DMS53 (cell line): ENCODE results near the gene ZNF574.

Source experiments
- DNase-seq: peaks from one replicate; lab custom pipeline; 2025; lab: John Stamatoyannopoulos, UW

ZNF574 gene

DNA sequence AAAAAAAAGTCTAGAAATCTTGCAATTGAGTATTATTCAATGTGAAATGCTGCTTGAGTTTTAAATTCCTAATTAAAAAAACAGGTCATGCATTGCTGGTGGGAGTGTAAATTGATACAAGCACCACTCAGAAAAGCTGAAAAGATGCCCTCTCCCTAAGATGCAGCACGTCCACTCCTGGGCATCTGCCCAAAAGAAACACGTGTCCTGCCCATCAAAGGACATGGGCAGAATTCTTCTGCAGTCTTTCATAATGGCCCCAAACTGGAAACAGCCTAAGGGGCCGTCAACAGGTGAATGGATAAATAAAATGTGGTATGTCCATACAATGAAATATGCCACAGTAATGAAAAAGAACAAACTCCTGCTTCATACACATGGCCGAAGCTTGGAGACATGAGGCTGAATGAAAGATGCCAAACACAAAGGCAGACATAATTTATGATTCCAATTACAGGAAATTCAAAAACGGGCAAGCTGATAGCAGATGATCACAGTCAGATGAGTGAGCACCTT lies 48.5 kb downstream of the ZNF574 start:
- no peak for DNase-seq

DNA sequence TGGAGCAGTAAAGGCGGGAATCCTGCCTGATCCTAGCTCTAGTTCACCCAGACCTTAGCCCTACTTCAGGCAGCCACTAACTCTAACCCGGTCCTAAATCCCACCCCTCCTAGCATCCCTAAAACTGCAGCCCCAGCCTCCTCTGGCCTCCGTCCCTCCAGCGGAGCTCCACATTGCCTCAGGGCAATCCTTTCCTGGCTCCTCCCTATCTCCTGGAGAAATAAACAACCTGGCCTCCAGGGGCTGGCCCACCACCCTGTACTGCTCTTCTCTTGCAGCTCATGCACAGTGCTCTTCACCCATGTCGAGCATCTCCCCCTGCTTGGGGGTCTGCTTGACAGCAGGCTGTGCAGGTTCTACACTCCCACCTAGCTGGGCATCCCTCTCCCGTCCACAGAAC lies 49.6 kb downstream of the ZNF574 start:
- no peak for DNase-seq

DNA sequence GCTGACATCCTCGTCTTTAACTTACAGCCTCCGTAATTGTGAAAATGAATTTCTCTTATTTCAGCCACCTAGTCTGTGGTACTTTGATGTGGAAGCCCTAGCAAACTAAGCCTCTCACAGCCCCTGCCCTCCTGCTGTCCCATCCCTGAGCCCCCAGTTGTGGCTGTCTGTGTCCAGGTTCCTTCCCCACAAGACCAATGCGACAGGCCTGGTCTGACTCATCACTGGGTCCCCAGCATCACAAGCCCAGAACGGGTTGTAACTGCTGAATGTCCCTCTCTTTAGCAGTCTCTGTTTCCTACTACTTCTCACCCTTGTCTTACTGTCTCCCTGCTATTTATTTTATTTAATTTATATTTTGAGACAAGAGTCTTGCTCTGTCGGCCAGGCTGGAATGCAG lies 50.6 kb downstream of the ZNF574 start:
- DNase-seq = no peak

DNA sequence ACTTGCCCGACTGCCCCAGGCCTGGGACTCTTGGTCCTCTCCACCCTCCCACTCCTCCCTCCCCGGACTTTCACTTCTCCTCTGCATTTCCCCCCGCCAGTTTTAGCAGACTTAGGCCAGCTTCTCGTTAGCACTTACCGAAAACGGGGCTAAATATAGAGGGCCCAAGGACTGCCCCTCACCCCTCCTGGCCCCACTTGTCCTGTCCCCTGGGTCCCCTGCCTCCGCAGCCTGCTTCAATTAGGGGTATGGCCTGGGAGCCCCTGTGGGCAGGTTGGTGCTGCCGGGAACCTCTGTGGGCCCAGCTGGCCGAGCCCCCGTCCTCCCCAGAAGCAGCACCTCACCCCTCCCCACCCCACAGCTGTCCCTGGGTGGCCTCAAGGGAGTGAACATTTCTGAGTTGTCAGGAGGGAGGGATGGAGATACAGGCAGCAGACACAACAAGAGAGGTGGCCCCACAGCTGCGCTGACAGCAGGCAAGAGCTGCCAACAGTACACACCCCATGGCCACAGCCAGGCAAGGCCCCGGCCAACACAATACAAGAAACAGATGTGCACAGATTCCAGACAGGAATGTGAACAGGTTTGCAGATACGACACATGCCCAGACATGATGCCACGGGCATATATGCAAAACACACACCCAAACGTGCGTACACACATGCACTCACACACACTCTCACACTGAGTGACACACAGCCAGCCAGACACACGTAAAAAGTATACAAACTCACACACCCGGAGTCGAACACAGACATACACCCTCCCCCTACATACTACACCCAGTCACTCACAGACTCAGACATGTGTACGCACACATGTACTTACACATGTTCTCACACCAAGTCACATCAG lies 53.7 kb downstream of the ZNF574 start:
- DNase-seq = no peak

DNA sequence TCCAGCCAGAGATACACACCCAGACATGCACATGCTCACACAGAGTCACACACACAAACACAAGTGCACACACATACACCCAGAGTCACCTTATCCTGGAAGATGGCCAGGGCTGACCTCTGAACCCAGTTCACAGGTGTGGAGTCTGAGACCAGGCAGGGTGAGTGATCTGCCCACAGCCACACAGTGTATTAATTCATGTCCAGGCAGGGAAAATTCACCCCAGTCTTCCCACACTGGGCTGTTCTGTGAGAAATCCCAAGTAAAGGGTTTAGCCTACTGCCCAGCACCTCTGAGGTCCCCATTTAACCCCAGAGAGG lies 54.2 kb downstream of the ZNF574 start:
- no peak for DNase-seq
